HepG2 (cell line): ENCODE data around the gene C4BPA.

Experiments used
- ERF ChIP-seq: IDR thresholded peaks from 2 replicates; pipeline ENCODE4 v1.6.1; 2018; ENCODE audit warnings: missing biosample characterization, missing genetic modification reagents
- EZH2 ChIP-seq: conservative IDR thresholded peaks from 2 replicates; pipeline ENCODE4 v1.6.1; 2012; ENCODE audit warnings: mild to moderate bottlenecking, low read depth, low read length, moderate library complexity
- IKZF4 ChIP-seq: sonication (generic); formaldehyde crosslinking; IDR thresholded peaks from 2 replicates; pipeline ENCODE4 v1.5.1; 2020; ENCODE audit warnings: borderline replicate concordance, mild to moderate bottlenecking, low read depth, missing genetic modification reagents; ENCODE audit errors: not compliant biosample characterization
- KDM1A ChIP-seq: IDR thresholded peaks from 2 replicates; pipeline ENCODE4 v1.6.1; 2016; ENCODE audit warnings: missing compliant biosample characterization
- PATZ1 ChIP-seq: sonication (generic); formaldehyde crosslinking; IDR thresholded peaks from 2 replicates; pipeline ENCODE4 v1.4.0; 2020; ENCODE audit warnings: missing genetic modification reagents
- SP2 ChIP-seq: sonication (generic); formaldehyde crosslinking; IDR thresholded peaks from 2 replicates; pipeline ENCODE4 v1.5.1; 2020; ENCODE audit warnings: mild to moderate bottlenecking, missing genetic modification reagents
- ZNF263 ChIP-seq: sonication (generic); formaldehyde crosslinking; IDR thresholded peaks from 2 replicates; pipeline ENCODE4 v1.4.0; 2020; ENCODE audit warnings: missing genetic modification reagents
- ZNF740 ChIP-seq: sonication (generic); formaldehyde crosslinking; IDR thresholded peaks from 2 replicates; pipeline ENCODE4 v1.4.0; 2020; ENCODE audit warnings: missing genetic modification reagents
- TF ChIP-seq, protein P1 (sequence below): IDR thresholded peaks from 2 replicates; pipeline ENCODE4 v1.6.1; 2012; ENCODE audit warnings: low read depth, low read length, improper control_type of control experiment

- TF ChIP-seq IKZF4 = no peak
- TF ChIP-seq, protein P1, sequence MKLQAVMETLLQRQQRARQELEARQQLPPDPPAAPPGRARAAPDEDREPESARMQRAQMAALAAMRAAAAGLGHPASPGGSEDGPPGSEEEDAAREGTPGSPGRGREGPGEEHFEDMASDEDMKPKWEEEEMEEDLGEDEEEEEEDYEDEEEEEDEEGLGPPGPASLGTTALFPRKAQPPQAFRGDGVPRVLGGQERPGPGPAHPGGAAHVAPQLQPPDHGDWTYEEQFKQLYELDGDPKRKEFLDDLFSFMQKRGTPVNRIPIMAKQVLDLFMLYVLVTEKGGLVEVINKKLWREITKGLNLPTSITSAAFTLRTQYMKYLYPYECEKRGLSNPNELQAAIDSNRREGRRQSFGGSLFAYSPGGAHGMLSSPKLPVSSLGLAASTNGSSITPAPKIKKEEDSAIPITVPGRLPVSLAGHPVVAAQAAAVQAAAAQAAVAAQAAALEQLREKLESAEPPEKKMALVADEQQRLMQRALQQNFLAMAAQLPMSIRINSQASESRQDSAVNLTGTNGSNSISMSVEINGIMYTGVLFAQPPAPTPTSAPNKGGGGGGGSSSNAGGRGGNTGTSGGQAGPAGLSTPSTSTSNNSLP = no peak
- no peak for TF ChIP-seq PATZ1 (CRISPR knock-in tag)
- TF ChIP-seq SP2 = no peak
- TF ChIP-seq ZNF263 (CRISPR knock-in tag) = no peak
- TF ChIP-seq ERF (CRISPR knock-in tag) = no peak
- TF ChIP-seq KDM1A (CRISPR knock-in tag) = no peak
- TF ChIP-seq EZH2 = no peak
- no peak for TF ChIP-seq ZNF740
Measured at GRCh38 chr1:207194197-207194596, 90.2 kb downstream of the C4BPA start.
